ENCODE data around the gene TSKS.

TSKS gene

DNA sequence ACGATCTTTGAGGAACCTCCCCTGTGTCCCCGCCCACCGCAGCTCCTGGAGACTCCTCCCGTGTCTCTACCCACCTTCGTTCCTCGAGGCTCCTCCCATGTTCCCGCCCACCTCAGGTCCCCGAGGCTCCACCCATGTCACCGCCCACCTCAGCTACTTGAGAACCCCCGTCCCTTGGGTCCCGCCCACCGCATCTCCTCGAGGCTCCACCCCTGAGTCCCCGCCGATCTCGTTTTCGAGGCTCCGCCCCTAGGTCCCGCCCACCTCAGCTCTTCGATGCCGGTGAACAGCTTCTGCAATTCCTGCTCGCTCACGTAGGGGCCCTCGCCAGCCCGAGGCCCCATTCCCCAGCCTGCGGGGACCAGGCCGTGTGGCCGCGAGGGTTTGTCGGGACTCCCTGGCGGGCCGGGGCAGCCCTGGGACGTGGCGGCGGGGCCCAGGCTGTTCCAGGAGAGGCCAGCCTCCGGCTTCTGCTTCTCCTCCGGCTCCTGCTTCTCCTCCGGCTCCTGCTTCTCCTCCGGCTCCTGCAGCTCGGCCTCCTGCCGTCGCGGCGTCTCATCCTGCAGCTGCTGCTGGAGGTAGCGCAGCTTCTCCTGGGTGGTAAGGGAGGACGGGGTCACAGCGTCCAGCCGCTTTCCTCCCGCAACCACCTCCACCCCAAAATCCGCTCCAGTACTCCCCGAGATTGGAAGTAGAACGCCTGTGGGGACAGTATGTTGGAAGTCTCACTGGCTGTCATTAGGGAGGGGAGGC lies 16.7 kb downstream of the TSKS start:
- H3K4me3 ChIP-seq (ENCODE audit: low read length) = no peak overlapping the region
- peak; percentile 26 for DNase-seq (ENCODE audit: low read depth)

DNA sequence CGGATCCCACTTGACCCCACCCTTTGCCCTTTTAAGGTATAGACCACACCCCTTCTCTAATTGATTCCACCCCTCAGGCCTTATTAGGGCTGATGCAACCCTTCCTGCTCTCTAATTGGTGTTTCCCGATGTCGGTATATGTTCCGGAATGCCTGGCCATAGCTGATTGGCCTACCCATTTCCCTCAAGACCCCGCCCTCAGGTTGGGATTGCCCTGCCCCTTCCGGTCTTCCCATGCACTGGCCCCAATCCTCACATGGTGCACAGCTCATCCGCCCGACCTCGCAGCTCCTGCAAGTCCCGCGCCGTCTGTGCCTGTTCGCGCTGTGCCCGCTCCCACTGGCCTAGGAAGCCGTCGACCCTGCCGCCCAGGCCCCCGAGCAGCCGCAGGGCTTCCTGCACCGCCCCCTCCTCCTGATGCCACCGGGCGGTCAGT lies 18.1 kb downstream of the TSKS start:
- no peak for DNase-seq (ENCODE audit: low read depth)
- no peak overlapping the region for H3K4me3 ChIP-seq (ENCODE audit: low read length)
- TF ChIP-seq, protein P1, sequence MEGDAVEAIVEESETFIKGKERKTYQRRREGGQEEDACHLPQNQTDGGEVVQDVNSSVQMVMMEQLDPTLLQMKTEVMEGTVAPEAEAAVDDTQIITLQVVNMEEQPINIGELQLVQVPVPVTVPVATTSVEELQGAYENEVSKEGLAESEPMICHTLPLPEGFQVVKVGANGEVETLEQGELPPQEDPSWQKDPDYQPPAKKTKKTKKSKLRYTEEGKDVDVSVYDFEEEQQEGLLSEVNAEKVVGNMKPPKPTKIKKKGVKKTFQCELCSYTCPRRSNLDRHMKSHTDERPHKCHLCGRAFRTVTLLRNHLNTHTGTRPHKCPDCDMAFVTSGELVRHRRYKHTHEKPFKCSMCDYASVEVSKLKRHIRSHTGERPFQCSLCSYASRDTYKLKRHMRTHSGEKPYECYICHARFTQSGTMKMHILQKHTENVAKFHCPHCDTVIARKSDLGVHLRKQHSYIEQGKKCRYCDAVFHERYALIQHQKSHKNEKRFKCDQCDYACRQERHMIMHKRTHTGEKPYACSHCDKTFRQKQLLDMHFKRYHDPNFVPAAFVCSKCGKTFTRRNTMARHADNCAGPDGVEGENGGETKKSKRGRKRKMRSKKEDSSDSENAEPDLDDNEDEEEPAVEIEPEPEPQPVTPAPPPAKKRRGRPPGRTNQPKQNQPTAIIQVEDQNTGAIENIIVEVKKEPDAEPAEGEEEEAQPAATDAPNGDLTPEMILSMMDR (IDR thresholded peaks at IDR 0.05; ENCODE audit: insufficient read depth, low read depth, low read length, missing control alignments) = no peak

More for the DNA sequence above, 16.7 kb downstream of the TSKS start:
- TF ChIP-seq, protein P1 (IDR thresholded peaks at IDR 0.05; ENCODE audit: insufficient read depth, low read depth, low read length, missing control alignments) = no peak

DNA sequence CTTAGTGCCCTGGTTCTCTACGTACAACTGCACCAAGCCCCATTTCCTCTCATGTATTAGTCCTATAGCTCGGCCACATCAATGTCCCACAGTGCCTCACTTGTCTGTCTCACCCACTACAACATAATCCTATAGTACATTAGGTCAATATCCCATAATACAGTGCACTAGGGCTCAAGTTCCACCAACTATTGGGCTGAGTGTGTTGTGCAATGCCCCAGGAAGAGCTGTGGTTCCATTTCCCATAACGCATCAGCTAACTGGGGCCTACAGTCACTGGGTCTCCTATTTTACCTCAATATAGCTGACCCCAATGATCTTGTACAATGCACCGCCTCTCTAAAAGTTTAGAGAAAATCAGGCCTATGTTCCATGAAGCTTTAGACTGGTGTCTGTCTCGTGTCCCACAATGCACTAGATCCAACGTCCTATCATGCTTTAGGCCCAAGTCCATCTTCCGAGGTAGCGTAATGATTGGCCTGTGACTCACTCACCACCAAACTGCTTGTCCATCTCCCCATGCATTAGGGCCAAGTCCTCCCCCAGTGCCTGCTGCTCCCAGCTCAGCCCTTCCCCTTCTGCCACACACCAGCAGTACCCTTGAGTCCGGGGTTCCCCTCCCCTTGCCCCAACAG lies 21.8 kb downstream of the TSKS start:
- TF ChIP-seq, protein P1 (IDR thresholded peaks at IDR 0.05; ENCODE audit: insufficient read depth, low read depth, low read length, missing control alignments) = no peak
- no peak overlapping the region for H3K4me3 ChIP-seq (ENCODE audit: low read length)
- DNase-seq (ENCODE audit: low read depth) = no peak

DNA sequence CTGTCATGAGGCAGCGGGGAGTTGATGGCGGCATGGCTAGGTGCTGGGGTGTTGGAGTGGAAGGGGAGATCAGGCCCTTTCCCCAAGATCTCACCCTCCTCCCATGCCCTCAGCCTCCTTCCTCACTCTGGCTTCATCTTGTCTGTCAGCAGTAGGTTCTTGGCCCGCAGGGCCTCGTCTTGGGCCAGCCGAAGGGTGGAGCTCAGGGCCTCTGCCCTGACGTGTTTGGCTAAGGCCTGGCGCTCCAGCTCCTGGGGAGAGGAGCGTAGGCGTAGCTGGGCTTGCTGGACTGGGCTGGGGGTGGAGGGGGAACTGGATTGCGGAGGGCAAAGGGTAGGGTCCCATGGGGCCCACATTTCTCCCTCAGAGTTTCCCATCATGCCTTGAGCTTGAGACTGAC lies 23.2 kb downstream of the TSKS start:
- no peak overlapping the region for H3K4me3 ChIP-seq (ENCODE audit: low read length)
- TF ChIP-seq, protein P1 (IDR thresholded peaks at IDR 0.05; ENCODE audit: insufficient read depth, low read depth, low read length, missing control alignments) = no peak

DNA sequence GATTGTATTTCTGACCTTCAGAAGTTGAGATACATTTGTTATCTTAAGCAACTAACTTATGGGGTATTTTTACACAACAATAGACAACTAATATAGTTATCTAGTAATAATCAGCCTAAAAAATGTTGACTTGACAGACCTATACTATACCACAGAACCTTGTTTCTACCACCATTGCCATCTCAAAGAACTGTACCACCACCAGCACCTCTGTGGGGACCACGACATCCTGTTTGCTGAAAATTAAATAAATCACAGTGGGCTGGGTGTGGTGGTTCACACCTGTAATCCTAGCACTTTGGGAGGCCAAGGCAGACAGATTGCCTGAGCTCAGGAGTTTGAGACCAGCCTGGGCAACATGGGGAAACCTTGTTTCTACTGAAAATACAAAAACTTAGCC lies 24.0 kb downstream of the TSKS start:
- TF ChIP-seq, protein P1 (IDR thresholded peaks at IDR 0.05; ENCODE audit: insufficient read depth, low read depth, low read length, missing control alignments) = no peak
- no peak overlapping the region for H3K4me3 ChIP-seq (ENCODE audit: low read length)
- no peak for DNase-seq (ENCODE audit: low read depth)

More for the DNA sequence above, 23.2 kb downstream of the TSKS start:
- DNase-seq (ENCODE audit: low read depth) = no peak

DNA sequence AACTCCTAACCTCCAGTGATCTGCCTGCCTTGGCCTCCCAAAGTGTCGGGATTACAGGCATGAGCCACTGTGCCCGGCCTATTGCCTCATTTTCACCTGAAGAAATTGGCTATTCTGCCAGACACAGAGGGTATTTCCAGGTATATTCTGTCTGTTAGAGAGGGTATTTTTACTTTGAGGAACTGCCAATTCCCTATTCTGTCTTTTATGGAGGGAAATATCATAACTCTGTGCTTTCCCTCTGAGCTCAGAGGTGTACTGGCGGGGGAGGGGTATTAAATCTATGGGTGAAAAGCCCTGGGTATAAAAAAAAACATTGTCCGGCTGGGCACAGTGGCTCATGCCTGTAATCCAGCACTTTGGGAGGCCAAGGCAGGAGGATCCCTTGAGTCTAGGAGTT lies 24.8 kb downstream of the TSKS start:
- TF ChIP-seq, protein P1 (IDR thresholded peaks at IDR 0.05; ENCODE audit: insufficient read depth, low read depth, low read length, missing control alignments) = no peak
- no peak overlapping the region for H3K4me3 ChIP-seq (ENCODE audit: low read length)
- no peak for DNase-seq (ENCODE audit: low read depth)
